H9 (cell line): ENCODE measurements around the gene RBM4B. TPM values are rescaled to one million over a fixed set of nuclear protein-coding genes. Genes with fewer than 3 reads are reported as not detected.

Experiments
- DNase-seq: peaks from one replicate; pipeline ENCODE4 v3.0.0-alpha.2; 2017
- H2AFZ ChIP-seq: one replicate; pipeline ENCODE4 v1.6.1; 2013; ENCODE audit warnings: mild to moderate bottlenecking, low read length, control low read depth, moderate library complexity
- H2AK5ac ChIP-seq: 2 replicates; pipeline ENCODE4 v1.6.1; 2013; ENCODE audit warnings: low read length, control low read depth, mixed read lengths; ENCODE audit not compliant: insufficient read length
- H2BK120ac ChIP-seq: one replicate; pipeline ENCODE4 v1.6.1; 2013; ENCODE audit warnings: low read depth, mild to moderate bottlenecking, low read length, control low read depth, inconsistent platforms; ENCODE audit not compliant: poor library complexity, severe bottlenecking
- H2BK12ac ChIP-seq: 2 replicates; pipeline ENCODE4 v1.6.1; 2013; ENCODE audit warnings: low read length, control low read depth, mixed read lengths, low read depth; ENCODE audit not compliant: insufficient read length
- H2BK15ac ChIP-seq: 2 replicates; pipeline ENCODE4 v1.6.1; 2013; ENCODE audit warnings: low read depth, low read length, control low read depth
- H2BK20ac ChIP-seq: one replicate; pipeline ENCODE4 v1.6.1; 2013; ENCODE audit warnings: low read depth, mild to moderate bottlenecking, low read length, control low read depth, inconsistent platforms; ENCODE audit not compliant: poor library complexity, severe bottlenecking
- H2BK5ac ChIP-seq: 2 replicates; pipeline ENCODE4 v1.6.1; 2013; ENCODE audit warnings: low read length, control low read depth, mixed read lengths; ENCODE audit not compliant: insufficient read length
- H3K14ac ChIP-seq: 2 replicates; pipeline ENCODE4 v1.6.1; 2013; ENCODE audit warnings: low read length, control low read depth; ENCODE audit not compliant: insufficient read depth
- H3K18ac ChIP-seq: 2 replicates; pipeline ENCODE4 v1.6.1; 2013; ENCODE audit warnings: low read depth, mild to moderate bottlenecking, mixed read lengths, low read length, control low read depth; ENCODE audit not compliant: insufficient read length
- H3K23ac ChIP-seq: 2 replicates; pipeline ENCODE4 v1.6.1; 2013; ENCODE audit warnings: low read length, control low read depth, mixed read lengths, low read depth; ENCODE audit not compliant: insufficient read length
- H3K23me2 ChIP-seq: 2 replicates; pipeline ENCODE4 v1.6.1; 2013; ENCODE audit warnings: low read depth, mild to moderate bottlenecking, mixed read lengths, low read length, control low read depth; ENCODE audit not compliant: insufficient read length, poor library complexity, severe bottlenecking
- H3K27ac ChIP-seq: 2 replicates; pipeline ENCODE4 v1.5.1; 2013; ENCODE audit warnings: low read length, control low read depth, mixed read lengths, low read depth; ENCODE audit not compliant: insufficient read length
- H3K27me3 ChIP-seq: 2 replicates; pipeline ENCODE4 v1.6.1; 2013; ENCODE audit warnings: low read length, control low read depth, inconsistent platforms; ENCODE audit not compliant: insufficient read depth
- H3K4ac ChIP-seq: 2 replicates; pipeline ENCODE4 v1.6.1; 2013; ENCODE audit warnings: low read depth, mild to moderate bottlenecking, control low read depth, inconsistent platforms, low read length, moderate library complexity
- H3K4me1 ChIP-seq: 2 replicates; pipeline ENCODE4 v1.6.1; 2013; ENCODE audit warnings: low read length, control low read depth, inconsistent platforms; ENCODE audit not compliant: insufficient read depth
- H3K4me2 ChIP-seq: 2 replicates; pipeline ENCODE4 v1.6.1; 2013; ENCODE audit warnings: low read length, control low read depth, mixed read lengths; ENCODE audit not compliant: insufficient read length, insufficient read depth
- H3K56ac ChIP-seq: 2 replicates; pipeline ENCODE4 v1.6.1; 2013; ENCODE audit warnings: low read depth, mild to moderate bottlenecking, mixed read lengths, low read length, control low read depth; ENCODE audit not compliant: insufficient read length
- H3K79me1 ChIP-seq: 2 replicates; pipeline ENCODE4 v1.6.1; 2013; ENCODE audit warnings: low read depth, mild to moderate bottlenecking, moderate library complexity, low read length, control low read depth, inconsistent platforms; ENCODE audit not compliant: insufficient read depth, poor library complexity, severe bottlenecking
- H3K79me2 ChIP-seq: 2 replicates; pipeline ENCODE4 v1.6.1; 2013; ENCODE audit warnings: low read length, control low read depth, inconsistent platforms; ENCODE audit not compliant: insufficient read depth
- H3K9ac ChIP-seq: 2 replicates; pipeline ENCODE4 v1.6.1; 2013; ENCODE audit warnings: low read length, control low read depth, mixed read lengths; ENCODE audit not compliant: insufficient read length; ENCODE audit errors: extremely low read depth
- H3K9me3 ChIP-seq: one replicate; pipeline ENCODE4 v1.6.1; 2013; ENCODE audit warnings: low read depth, low read length, inconsistent platforms; ENCODE audit not compliant: control insufficient read depth
- H3T11ph ChIP-seq: one replicate; pipeline ENCODE4 v1.6.1; 2013; ENCODE audit warnings: mild to moderate bottlenecking, low read length, control low read depth, inconsistent platforms
- H4K20me1 ChIP-seq: one replicate; pipeline ENCODE4 v1.6.1; 2013; ENCODE audit not compliant: control insufficient read depth, insufficient read length, insufficient read depth
- H4K5ac ChIP-seq: 2 replicates; pipeline ENCODE4 v1.6.1; 2013; ENCODE audit warnings: low read depth, mild to moderate bottlenecking, mixed read lengths, low read length, control low read depth; ENCODE audit not compliant: insufficient read length
- H4K8ac ChIP-seq: replicated peaks from 2 replicates; pipeline ENCODE4 v1.6.1; 2013; ENCODE audit warnings: low read length, control low read depth, mixed read lengths, low read depth; ENCODE audit not compliant: insufficient read length
- H4K91ac ChIP-seq: 2 replicates; pipeline ENCODE4 v1.6.1; 2013; ENCODE audit warnings: low read depth, mild to moderate bottlenecking, moderate library complexity, mixed read lengths, low read length, control low read depth; ENCODE audit not compliant: insufficient read length
- H3K27ac Mint-ChIP-seq, 3 experiments: 2 replicates in 2 of 3; 3 replicates in 1 of 3; pipeline ENCODE4 v1.8.0; 2020 to 2021; ENCODE audit warnings: mixed read lengths in 3 of 3, mild to moderate bottlenecking in 1 of 3, moderate library complexity in 1 of 3
- H3K27me3 Mint-ChIP-seq: 2 replicates; pipeline ENCODE4 v1.8.0; 2021; ENCODE audit warnings: low read depth, mild to moderate bottlenecking, moderate library complexity, mixed read lengths
- H3K36me3 Mint-ChIP-seq, 3 experiments: 2 replicates in 2 of 3; 3 replicates in 1 of 3; pipeline ENCODE4 v1.8.0; 2020 to 2021; ENCODE audit warnings: low read depth in 3 of 3, mixed read lengths in 3 of 3; ENCODE audit not compliant: insufficient read depth in 1 of 3
- H3K4me1 Mint-ChIP-seq, 2 experiments: 2 replicates each; pipeline ENCODE4 v1.8.0; 2020; ENCODE audit warnings: mixed read lengths in 2 of 2
- H3K4me3 Mint-ChIP-seq, 2 experiments: 2 replicates in 1 of 2; 3 replicates in 1 of 2; pipeline ENCODE4 v1.8.0; 2020 to 2021; ENCODE audit warnings: mild to moderate bottlenecking in 2 of 2, mixed read lengths in 2 of 2, moderate library complexity in 1 of 2
- H3K9me3 Mint-ChIP-seq, 2 experiments: 2 replicates in 1 of 2; 3 replicates in 1 of 2; pipeline ENCODE4 v1.8.0; 2020; ENCODE audit warnings: mild to moderate bottlenecking in 2 of 2, mixed read lengths in 2 of 2, moderate library complexity in 1 of 2
- WGBS: extraction: QIAGEN DNeasy Blood & Tissue Kit; methylation state at CpG from one replicate; pipeline ENCODE4 v1.1.7; 2013; ENCODE audit warnings: missing lambda C conversion rate, low lambda C conversion rate, mixed read lengths; ENCODE audit not compliant: insufficient read length; ENCODE audit errors: extremely low coverage; 5-methylcytosine and 5-hydroxymethylcytosine counted together
- total RNA-seq: library from RNA; stranded (reverse); gene quantifications from 2 replicates; pipeline ENCODE4 v1.2.1, GENCODE V29; 2021
- TF ChIP-seq, protein P1 (sequence below): fragments of 200-600 bp; sonication (generic); conservative IDR thresholded peaks from 3 replicates; pipeline ENCODE4 v1.8.0; 2021; ENCODE audit warnings: antibody characterized with exemption, mild to moderate bottlenecking

RBM4B gene
- total RNA-seq, 1 experiment from 2014 or later, result 34.0 TPM

DNA sequence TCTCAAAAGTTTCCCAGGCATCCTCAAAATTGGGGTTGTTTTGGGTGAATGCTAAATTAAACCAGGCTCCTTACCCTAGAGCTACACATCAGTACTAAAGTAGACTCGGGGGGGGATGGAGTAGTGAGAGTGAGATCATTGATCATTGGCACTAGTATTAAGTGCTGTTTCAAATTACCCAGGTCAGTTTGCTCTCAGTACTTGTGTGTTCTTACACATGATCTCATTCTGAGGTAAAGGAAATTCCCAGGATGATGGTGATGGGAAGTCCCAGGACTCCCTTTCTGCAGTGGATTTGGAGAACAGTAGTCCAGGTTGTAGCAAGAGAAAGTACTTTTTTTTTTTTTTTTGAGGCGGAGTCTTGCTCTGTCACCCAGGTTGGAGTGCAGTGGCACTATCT, 26.7 kb downstream of the RBM4B start:
- Histone ChIP-seq H3K79me1 (peaks cover 16% of the 10 kb centered on the region), H3K23me2 (no peaks in the 10 kb centered on the region), H3K4me2 (no peak overlapping the region), H3K56ac (no peak overlapping the region), H2BK15ac (no peak overlapping the region), H3K4me1 (no peaks in the 10 kb centered on the region), H3K14ac (no peak overlapping the region), H4K8ac (no peak overlapping the region), H3K9ac (no peak overlapping the region), H4K91ac (no peak overlapping the region), H2AFZ (no peak overlapping the region), H3K23ac (no peak overlapping the region), H3K27me3 (no peaks in the 10 kb centered on the region), H3K9me3 (no peaks in the 10 kb centered on the region), H3K18ac (no peak overlapping the region), H2AK5ac (no peak overlapping the region), H4K20me1 (no peaks in the 10 kb centered on the region), H3T11ph (no peak overlapping the region), H3K4ac (no peak overlapping the region), H3K79me2 (peaks cover 12% of the 10 kb centered on the region; the same call in 1 of the 2 replicates), H3K27ac (no peak overlapping the region), H2BK120ac (no peak overlapping the region), H2BK12ac (no peak overlapping the region), H2BK5ac (no peak overlapping the region), H4K5ac (no peak overlapping the region), H2BK20ac (no peak overlapping the region)
- no CpG with 5 or more reads among the region's 2 CpGs for whole genome bisulfite sequencing
- Mint-ChIP-seq H3K36me3 (peaks cover 55 to 78% (median 77%) of the 10 kb centered on the region in 3 experiments), H3K9me3 (no peaks in the 10 kb centered on the region), H3K4me3 (no peak overlapping the region), H3K4me1 (peaks cover 4% of the 10 kb centered on the region in 2 experiments; a peak in 3 of 4 replicates), H3K27ac (peak overlapping the region in 1 of 3 experiments; percentile 74; a peak in 1 of 7 replicates), H3K27me3 (no peaks in the 10 kb centered on the region; the same call in 1 of the 2 replicates)
- DNase-seq, result no peak
- TF ChIP-seq, protein P1, sequence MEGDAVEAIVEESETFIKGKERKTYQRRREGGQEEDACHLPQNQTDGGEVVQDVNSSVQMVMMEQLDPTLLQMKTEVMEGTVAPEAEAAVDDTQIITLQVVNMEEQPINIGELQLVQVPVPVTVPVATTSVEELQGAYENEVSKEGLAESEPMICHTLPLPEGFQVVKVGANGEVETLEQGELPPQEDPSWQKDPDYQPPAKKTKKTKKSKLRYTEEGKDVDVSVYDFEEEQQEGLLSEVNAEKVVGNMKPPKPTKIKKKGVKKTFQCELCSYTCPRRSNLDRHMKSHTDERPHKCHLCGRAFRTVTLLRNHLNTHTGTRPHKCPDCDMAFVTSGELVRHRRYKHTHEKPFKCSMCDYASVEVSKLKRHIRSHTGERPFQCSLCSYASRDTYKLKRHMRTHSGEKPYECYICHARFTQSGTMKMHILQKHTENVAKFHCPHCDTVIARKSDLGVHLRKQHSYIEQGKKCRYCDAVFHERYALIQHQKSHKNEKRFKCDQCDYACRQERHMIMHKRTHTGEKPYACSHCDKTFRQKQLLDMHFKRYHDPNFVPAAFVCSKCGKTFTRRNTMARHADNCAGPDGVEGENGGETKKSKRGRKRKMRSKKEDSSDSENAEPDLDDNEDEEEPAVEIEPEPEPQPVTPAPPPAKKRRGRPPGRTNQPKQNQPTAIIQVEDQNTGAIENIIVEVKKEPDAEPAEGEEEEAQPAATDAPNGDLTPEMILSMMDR, result no peak
